DOHH2 (cell line): ENCODE measurements around the gene CCBE1.

ENCODE experiments used
- H3F3A ChIP-seq: fragments of 200-600 bp; sonication (generic), shearing (Covaris generic); 2 replicates; pipeline ENCODE4 v1.6.0; 2016; ENCODE audit warnings: antibody characterized with exemption, mild to moderate bottlenecking; ENCODE audit not compliant: control insufficient read depth, insufficient read depth
- H3K27ac ChIP-seq: fragments of 200-600 bp; sonication (generic); 2 replicates; pipeline ENCODE4 v1.5.1; 2014; ENCODE audit warnings: low read depth, mild to moderate bottlenecking, low read length, moderate library complexity
- H3K27me3 ChIP-seq: fragments of 200-600 bp; sonication (generic); 2 replicates; pipeline ENCODE4 v1.6.1; 2014; ENCODE audit warnings: mild to moderate bottlenecking, low read length, mixed read lengths; ENCODE audit not compliant: control insufficient read depth
- H3K36me3 ChIP-seq: fragments of 200-600 bp; sonication (generic); 2 replicates; pipeline ENCODE4 v1.6.1; 2014; ENCODE audit warnings: mild to moderate bottlenecking, low read length, moderate library complexity, mixed read lengths; ENCODE audit not compliant: control insufficient read depth
- H3K4me1 ChIP-seq: fragments of 200-600 bp; sonication (generic); 2 replicates; pipeline ENCODE4 v1.6.1; 2014; ENCODE audit warnings: mild to moderate bottlenecking, low read length, mixed read lengths; ENCODE audit not compliant: control insufficient read depth
- H3K4me2 ChIP-seq: fragments of 200-600 bp; sonication (generic); 2 replicates; pipeline ENCODE4 v1.6.0; 2014; ENCODE audit warnings: mild to moderate bottlenecking, low read length, moderate library complexity
- H3K4me3 ChIP-seq: fragments of 200-600 bp; sonication (generic); 2 replicates; pipeline ENCODE4 v1.5.1; 2014; ENCODE audit warnings: mild to moderate bottlenecking, low read length, mixed read lengths
- H3K79me2 ChIP-seq: fragments of 200-600 bp; sonication (generic); 2 replicates; pipeline ENCODE4 v1.6.1; 2014; ENCODE audit warnings: mild to moderate bottlenecking, low read length, mixed read lengths; ENCODE audit not compliant: control insufficient read depth
- H3K9me2 ChIP-seq: fragments of 200-600 bp; sonication (generic); replicated peaks from 2 replicates; pipeline ENCODE4 v1.6.1; 2014; ENCODE audit warnings: mild to moderate bottlenecking, low read length, mixed read lengths; ENCODE audit not compliant: control insufficient read depth
- H3K9me3 ChIP-seq: fragments of 200-600 bp; sonication (generic); 2 replicates; pipeline ENCODE4 v1.6.1; 2014; ENCODE audit warnings: antibody characterized with exemption, low read length, mixed read lengths; ENCODE audit not compliant: control insufficient read depth, insufficient read depth
- H4K20me1 ChIP-seq: fragments of 200-600 bp; sonication (generic); 2 replicates; pipeline ENCODE4 v1.6.0; 2014; ENCODE audit warnings: low read depth, mild to moderate bottlenecking, antibody characterized with exemption, low read length, moderate library complexity; ENCODE audit not compliant: control insufficient read depth, insufficient read depth
- CTCF ChIP-seq: fragments of 200-600 bp; sonication (generic); IDR thresholded peaks from one replicate; pipeline ENCODE4 v1.5.1; 2014; ENCODE audit warnings: antibody characterized with exemption, mild to moderate bottlenecking, low read depth, low read length; ENCODE audit not compliant: poor library complexity, severe bottlenecking
- EZH2phosphoT487 ChIP-seq: fragments of 200-600 bp; sonication (generic); IDR thresholded peaks from 2 replicates; pipeline ENCODE4 v1.6.1; 2017; ENCODE audit warnings: borderline replicate concordance, mild to moderate bottlenecking, antibody characterized with exemption, low read length, moderate library complexity, mixed read lengths

Gene CCBE1

GRCh38 chr18:59699750-59700534 lies 2.7 kb upstream of the CCBE1 start:
- no peak overlapping the region for H3K27ac ChIP-seq
- no peaks in the 10 kb centered on the region for H3K9me2 ChIP-seq
- no peaks in the 10 kb centered on the region for H3F3A ChIP-seq
- no peaks in the 10 kb centered on the region for H4K20me1 ChIP-seq
- no peak overlapping the region for H3K4me3 ChIP-seq
- H3K4me2 ChIP-seq = no peak overlapping the region
- H3K79me2 ChIP-seq = no peaks in the 10 kb centered on the region
- peaks cover 17% of the 10 kb centered on the region for H3K27me3 ChIP-seq
- H3K4me1 ChIP-seq = no peaks in the 10 kb centered on the region
- no peaks in the 10 kb centered on the region for H3K36me3 ChIP-seq
- H3K9me3 ChIP-seq = no peaks in the 10 kb centered on the region
- TF ChIP-seq EZH2phosphoT487 = no peak

GRCh38 chr18:59699061-59699460 lies 1.8 kb upstream of the CCBE1 start:
- Histone ChIP-seq H3K9me2 (no peaks in the 10 kb centered on the region), H3K9me3 (no peaks in the 10 kb centered on the region), H3K27me3 (peaks cover 18% of the 10 kb centered on the region), H3K79me2 (no peaks in the 10 kb centered on the region), H3F3A (no peaks in the 10 kb centered on the region), H3K4me3 (no peak overlapping the region), H3K27ac (no peak overlapping the region), H3K4me1 (no peaks in the 10 kb centered on the region), H3K36me3 (no peaks in the 10 kb centered on the region), H4K20me1 (no peaks in the 10 kb centered on the region), H3K4me2 (no peak overlapping the region)
- no peak for TF ChIP-seq CTCF
- TF ChIP-seq EZH2phosphoT487 = no peak

GRCh38 chr18:59696311-59697235 lies 650 bp downstream of the CCBE1 start:
- Histone ChIP-seq H3K27me3 (peaks cover 14% of the 10 kb centered on the region; the same call in 1 of the 2 replicates), H3K9me3 (no peaks in the 10 kb centered on the region), H3K9me2 (no peaks in the 10 kb centered on the region), H3K79me2 (no peaks in the 10 kb centered on the region), H3K4me2 (no peak overlapping the region), H4K20me1 (no peaks in the 10 kb centered on the region), H3K4me1 (no peaks in the 10 kb centered on the region), H3F3A (no peaks in the 10 kb centered on the region), H3K27ac (no peak overlapping the region), H3K4me3 (no peak overlapping the region), H3K36me3 (no peaks in the 10 kb centered on the region)
- TF ChIP-seq EZH2phosphoT487 (no peak), CTCF (no peak)
